GM21381 (cell line): ENCODE data around the gene MYH15.
"Not testable (repeated sequence)": the region's sequence is repeated elsewhere in the genome, so short reads cannot be mapped to it uniquely, and the experiment has no call there.

Source experiments
- ATAC-seq: cut with Tn5 transposase; IDR thresholded peaks from one replicate; pipeline ENCODE4 v1.9.1; 2021; ENCODE audit warnings: mild to moderate bottlenecking, moderate library complexity; ENCODE audit not compliant: unreplicated experiment

The MYH15 gene

DNA sequence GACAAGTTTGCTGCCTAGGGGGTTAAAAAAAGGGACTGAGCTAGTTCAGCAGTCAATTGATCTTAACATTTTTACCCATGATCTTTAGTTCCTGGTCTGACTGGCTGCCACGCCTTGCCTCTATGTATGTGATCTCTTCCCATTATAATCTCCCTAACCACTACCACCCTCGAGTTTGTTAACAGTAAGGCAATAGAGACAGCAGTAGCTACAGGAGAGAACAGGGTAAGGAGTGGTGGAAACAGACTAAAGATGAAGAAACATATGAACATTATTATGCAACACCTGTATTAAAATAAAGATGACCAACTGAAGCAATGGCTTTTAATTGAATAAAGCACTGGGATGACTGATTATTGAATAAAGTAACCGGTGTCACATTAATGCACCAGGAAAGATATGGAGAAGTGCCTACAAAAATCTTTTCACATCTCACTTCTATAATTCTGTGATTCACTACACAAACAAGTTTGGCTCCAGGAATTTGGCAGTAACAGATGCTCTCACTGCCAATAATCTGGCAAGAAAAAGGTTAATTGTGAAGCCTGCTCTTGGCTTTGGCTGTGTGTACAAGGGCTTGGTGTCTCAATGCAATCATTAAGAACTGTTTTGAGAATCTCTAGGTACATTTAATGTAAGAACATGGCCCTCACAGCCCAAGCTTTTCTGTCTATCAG lies 118.3 kb downstream of the MYH15 start:
- no peak for ATAC-seq

- no peak for ATAC-seq
Observed at GRCh38 chr3:108389372-108389771, 121.0 kb downstream of the MYH15 start.

- ATAC-seq = peak; percentile 76
Observed at GRCh38 chr3:108388136-108389132, 122.0 kb downstream of the MYH15 start.

DNA sequence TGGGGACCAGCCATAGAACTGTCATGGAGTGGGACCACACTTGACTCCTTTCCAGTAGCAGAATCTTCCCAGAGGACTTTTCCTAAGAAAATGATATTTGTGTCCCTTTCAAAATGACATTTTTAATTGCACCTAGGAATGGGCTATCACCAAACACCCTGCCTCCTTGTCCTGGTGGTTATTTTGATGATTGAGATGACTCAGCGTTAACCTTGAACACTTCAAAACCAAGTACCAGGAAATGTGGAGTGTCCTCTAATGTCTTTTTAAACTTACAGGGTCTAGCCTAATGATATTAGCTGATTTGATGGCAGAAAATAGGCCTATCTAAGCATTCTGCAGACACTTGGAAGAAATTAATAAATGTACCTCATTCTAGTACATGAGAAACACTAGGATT lies 123.3 kb downstream of the MYH15 start:
- no peak for ATAC-seq

- no peak for ATAC-seq
Observed at GRCh38 chr3:108383306-108383705, 127.1 kb downstream of the MYH15 start.

DNA sequence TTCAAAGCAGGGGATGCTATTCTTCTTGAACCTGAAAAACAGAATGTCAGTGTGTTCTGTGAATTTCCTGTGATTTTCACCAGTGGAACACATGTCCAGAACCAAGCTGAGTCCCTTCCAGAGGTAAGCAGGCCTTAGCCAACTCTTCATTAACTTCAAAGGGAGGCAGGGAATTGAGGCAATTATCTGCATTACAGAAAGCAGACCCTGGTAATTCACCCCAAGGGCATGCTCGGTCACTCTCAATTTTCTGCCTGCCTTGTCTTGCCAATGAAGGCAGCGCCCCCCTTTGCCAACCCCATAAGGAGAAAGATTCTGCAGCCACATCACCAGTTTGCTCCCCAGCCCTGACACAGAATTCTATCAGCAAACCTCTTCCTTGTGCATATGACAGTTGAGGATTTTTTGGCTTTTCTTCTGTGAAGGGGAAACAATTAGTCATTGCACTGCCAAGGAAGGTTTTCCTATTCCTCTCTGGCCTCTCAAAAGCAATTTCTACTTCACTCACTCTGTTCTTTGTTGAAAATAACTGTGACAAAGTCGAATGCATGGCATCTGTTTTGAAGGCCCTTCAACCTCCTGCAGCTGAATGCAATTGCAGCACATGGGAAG lies 128.8 kb downstream of the MYH15 start:
- no peak for ATAC-seq

DNA sequence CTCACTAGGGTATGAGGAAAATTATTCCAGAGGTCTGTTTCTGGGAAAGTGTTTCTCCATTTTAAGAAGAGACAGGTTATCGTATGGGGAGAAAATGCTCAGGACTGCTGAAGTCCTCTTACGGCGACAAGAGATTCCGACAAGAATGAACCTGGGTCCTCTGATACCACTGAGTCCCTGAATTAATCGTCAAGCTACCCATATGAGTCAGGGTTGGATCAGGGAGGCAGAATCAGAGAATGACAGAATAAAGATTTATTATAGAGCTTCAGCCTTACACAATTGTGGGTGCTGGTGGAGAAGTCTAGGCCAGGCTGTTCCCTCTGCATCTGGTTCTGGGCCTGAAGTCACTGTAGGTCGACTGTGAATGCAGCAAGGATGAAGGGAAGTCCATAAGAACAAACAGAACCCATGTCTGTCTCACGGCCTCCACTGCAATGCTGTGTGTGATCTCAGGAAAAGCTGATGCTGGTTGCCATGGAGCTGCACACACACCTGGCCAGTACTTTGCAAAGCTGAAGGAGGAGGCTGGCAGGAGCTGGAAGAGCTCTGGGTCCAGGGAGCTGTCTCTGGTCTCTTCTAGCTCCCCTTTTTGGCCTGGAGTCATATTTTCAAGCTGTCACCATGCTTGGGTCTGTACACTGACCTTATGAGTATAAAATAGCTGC lies 130.1 kb downstream of the MYH15 start:
- no peak for ATAC-seq

DNA sequence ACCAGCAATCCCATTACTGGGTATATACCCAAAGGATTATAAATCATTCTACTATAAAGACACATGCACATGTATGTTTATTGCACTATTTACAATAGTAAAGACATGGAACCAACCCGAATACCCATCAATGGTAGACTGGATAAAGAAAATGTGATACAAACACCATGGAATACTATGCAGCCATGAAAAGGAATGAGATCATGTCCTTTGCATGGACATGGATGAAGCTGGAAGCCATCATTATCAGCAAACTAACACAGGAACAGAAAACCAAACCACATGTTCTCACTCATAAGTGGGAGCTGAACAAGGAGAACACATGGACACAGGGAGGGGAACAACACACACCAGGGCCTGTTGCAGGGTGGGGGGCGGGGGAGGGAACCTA lies 131.4 kb downstream of the MYH15 start:
- not testable (repeated sequence) for ATAC-seq

- ATAC-seq = no peak
Observed at GRCh38 chr3:108378153-108378951, 132.0 kb downstream of the MYH15 start.

GRCh38 chr3:108377384-108377783 lies 133.0 kb downstream of the MYH15 start:
- ATAC-seq = no peak

DNA sequence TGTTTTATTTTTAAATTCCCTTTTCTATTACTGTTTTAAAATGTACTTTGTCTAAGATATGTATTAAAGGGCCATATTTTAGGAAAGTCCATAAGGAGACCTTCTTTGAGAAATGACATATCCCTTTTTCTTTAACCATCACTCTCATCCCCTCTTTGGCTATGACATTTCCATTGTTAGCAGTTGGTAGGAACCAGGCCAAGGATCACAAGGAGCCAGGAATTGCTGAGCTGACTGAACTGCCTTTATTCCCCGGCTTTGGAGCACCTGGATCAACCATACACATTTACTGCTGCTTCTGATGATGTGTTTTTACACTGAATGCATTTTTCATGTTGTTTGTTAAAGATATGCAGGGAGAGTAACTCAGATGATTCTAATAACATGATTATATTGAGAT lies 134.4 kb downstream of the MYH15 start:
- ATAC-seq = no peak

DNA sequence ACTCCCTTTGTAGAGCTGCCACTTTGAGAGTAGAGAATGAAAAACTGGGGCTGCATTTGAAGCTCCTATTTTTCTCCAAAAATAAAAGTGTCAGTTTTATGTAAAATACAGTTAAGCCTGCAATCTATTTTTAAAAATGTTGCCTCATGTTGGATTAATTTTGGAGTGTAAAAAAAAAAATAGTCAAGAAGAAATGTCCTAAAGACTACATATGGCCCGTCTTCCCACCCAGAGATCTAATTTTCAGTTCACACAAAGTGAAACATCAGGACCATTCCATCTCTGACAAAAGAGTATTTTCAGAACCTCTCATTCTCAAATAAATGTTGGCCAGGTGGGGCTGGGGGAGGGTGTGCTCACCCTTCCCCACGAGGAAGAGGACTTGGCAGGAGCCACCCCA lies 151.4 kb downstream of the MYH15 start:
- no peak for ATAC-seq

- no peak for ATAC-seq
Observed at GRCh38 chr3:108357042-108357441, 153.4 kb downstream of the MYH15 start.

GRCh38 chr3:108354562-108354961 lies 155.8 kb downstream of the MYH15 start:
- no peak for ATAC-seq

DNA sequence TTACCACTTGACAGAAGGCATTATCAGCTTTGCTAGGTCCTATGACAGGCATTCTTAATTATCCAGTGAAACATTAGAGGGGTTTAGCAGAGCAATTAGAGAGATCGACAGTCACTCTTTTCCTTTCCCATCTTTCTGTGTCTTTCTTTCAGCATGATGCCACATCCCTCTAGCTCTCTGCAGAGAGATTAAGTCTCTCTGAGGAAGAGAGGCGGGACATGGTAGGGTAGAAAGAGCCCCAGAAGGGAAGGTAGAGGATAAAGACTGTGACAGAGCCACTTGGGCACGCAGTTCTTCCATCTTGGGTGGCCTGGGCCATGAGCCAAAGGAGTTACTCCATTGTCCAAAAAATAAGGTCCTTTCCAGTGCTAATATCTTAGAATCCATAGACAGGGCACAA lies 158.2 kb downstream of the MYH15 start:
- no peak for ATAC-seq

GRCh38 chr3:108346301-108347227 lies 163.8 kb downstream of the MYH15 start:
- ATAC-seq = no peak

DNA sequence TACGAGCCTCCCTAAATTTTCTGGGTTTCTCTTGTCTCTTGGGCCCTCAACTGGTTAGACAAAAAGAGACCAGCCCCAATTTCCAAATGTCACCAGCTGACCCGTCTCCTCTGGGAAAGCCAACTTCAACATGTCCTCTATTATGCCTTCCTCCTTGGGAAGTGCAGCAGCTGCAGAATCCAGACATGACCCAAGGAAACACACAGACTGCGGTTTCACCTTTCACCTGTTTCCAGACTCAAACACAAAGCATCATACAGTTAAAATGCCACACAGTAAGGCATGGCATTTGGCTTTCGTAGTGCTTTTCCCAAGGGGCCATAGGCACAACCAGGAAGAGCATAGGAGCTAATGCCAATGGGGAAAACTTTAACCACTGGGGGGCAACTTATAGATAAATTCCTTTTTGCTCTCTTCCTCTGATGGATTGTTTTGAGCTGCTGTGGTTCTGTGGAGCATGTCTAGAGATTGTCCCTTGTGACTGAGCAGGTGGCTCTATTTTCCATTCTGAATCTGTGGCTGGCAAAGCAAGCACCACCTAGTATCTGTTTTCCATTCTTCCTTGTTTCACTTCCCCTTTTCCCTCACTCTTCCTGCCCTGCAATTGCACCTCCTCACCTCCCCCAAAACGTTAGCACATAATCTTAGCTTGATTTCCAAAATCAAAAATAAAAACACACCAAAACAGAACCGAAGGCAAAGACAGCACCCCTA lies 164.7 kb downstream of the MYH15 start:
- ATAC-seq = no peak

GRCh38 chr3:108343491-108343890 lies 166.9 kb downstream of the MYH15 start:
- no peak for ATAC-seq
